ENCODE data around the gene UBE3A. TPM values are rescaled to one million over a fixed set of nuclear protein-coding genes. Genes with fewer than 3 reads are reported as not detected.

Gene UBE3A
- total and polyA plus RNA-seq, 3 donors from 2014 or later, result 77.3 to 103 (median 86.5) TPM

- WGBS, 2 donors, result 0% methylated on average over 8 to 31 of the region's 67 CpGs
- Histone ChIP-seq H3K27me3 (no peaks in the 10 kb centered on the region), H3K27ac (peak overlapping the region; percentile 98 to 99), H3K9me3 (no peaks in the 10 kb centered on the region), H3K4me3 (peak overlapping the region; percentile 97 to 99), H3K36me3 (ENCODE audit: low read depth, missing control alignments) (no peaks in the 10 kb centered on the region), H3K4me1 (peaks cover 7% of the 10 kb centered on the region)
- DNase-seq, result peak; percentile 58
- intact Hi-C loops (cut with DNase I; ENCODE audit: low total_unique reads), result loop anchor here (5.0 kb wide), 1 partner anchor 476 kb away; no protein-coding TSS in a partner anchor
- TF ChIP-seq POLR2A (IDR thresholded peaks at IDR 0.05), result no peak
- no peak for TF ChIP-seq CTCF (IDR thresholded peaks at IDR 0.05)
Measured at GRCh38 chr15:25437777-25438600, 835 bp downstream of the UBE3A start.

- Histone ChIP-seq H3K27me3 (no peaks in the 10 kb centered on the region), H3K27ac (no peak overlapping the region), H3K4me3 (no peak overlapping the region), H3K9me3 (no peaks in the 10 kb centered on the region), H3K36me3 (ENCODE audit: low read depth, missing control alignments) (no peaks in the 10 kb centered on the region), H3K4me1 (peaks cover 14% of the 10 kb centered on the region)
- no peak for DNase-seq
- TF ChIP-seq POLR2A (IDR thresholded peaks at IDR 0.05), result no peak
- TF ChIP-seq CTCF (IDR thresholded peaks at IDR 0.05), result no peak
- intact Hi-C loops (cut with DNase I; ENCODE audit: low total_unique reads), result loop anchor here (5.0 kb wide), 1 partner anchor 474 kb away; no protein-coding TSS in a partner anchor
Measured at GRCh38 chr15:25436707-25437106, 2.1 kb downstream of the UBE3A start.

GRCh38 chr15:25435474-25436243, 3.2 kb downstream of the UBE3A start:
- no peak for TF ChIP-seq POLR2A (IDR thresholded peaks at IDR 0.05)
- TF ChIP-seq CTCF (IDR thresholded peaks at IDR 0.05), result no peak
- H3K4me1 ChIP-seq, result peaks cover 15% of the 10 kb centered on the region
- H3K27me3 ChIP-seq, result no peaks in the 10 kb centered on the region
- H3K27ac ChIP-seq, result no peak overlapping the region
- 63 to 74% methylated on average over 5 of the region's 5 CpGs for WGBS, 2 donors
- DNase-seq, result no peak
- H3K9me3 ChIP-seq, result no peaks in the 10 kb centered on the region
- no peak overlapping the region for H3K4me3 ChIP-seq
- intact Hi-C loops (cut with DNase I; ENCODE audit: low total_unique reads), result loop anchor here (5.0 kb wide), 1 partner anchor 473 kb away; no protein-coding TSS in a partner anchor
- no peaks in the 10 kb centered on the region for H3K36me3 ChIP-seq (ENCODE audit: low read depth, missing control alignments)

GRCh38 chr15:25433118-25433865, 5.5 kb downstream of the UBE3A start:
- Histone ChIP-seq H3K27me3 (no peaks in the 10 kb centered on the region), H3K4me1 (peaks cover 15% of the 10 kb centered on the region), H3K9me3 (no peaks in the 10 kb centered on the region), H3K36me3 (ENCODE audit: low read depth, missing control alignments) (no peaks in the 10 kb centered on the region), H3K4me3 (no peak overlapping the region), H3K27ac (no peak overlapping the region)
- WGBS, 2 donors, result 77 to 78% methylated on average over 20 of the region's 20 CpGs
- no peak for TF ChIP-seq POLR2A (IDR thresholded peaks at IDR 0.05)
- no peak for TF ChIP-seq CTCF (IDR thresholded peaks at IDR 0.05)
- intact Hi-C loops (cut with DNase I; ENCODE audit: low total_unique reads), result no loop called here
- DNase-seq, result no peak
